ENCODE measurements around the gene ALKBH3. TPM values are rescaled to one million over a fixed set of nuclear protein-coding genes. Genes with fewer than 3 reads are reported as not detected.

The ALKBH3 gene
- total and polyA plus RNA-seq, 2 experiments from 2014 or later: 10.7 to 10.8 TPM

DNA sequence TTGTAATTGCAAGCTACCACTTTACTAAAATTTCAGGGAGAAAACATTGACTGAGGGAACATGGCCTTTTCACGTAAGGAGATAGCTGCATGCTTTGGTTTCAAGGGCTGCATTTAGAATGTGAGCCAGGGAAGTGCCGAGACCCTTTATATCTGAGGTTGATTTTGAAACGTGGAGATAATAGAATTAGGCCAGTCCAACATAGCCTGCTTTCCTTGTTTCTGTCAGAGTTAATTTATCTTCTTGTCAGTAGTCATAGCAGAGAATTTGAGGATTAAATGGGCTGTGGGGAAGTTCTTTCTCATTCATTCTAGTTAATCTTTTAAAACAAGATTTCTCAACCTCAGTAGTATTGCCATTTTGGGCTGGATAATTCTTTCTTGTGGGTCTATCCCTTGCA is 12.2 kb downstream of the ALKBH3 start:
- no peak overlapping the region for H2AFZ ChIP-seq
- H3K9me3 Mint-ChIP-seq: no peaks in the 10 kb centered on the region

More for the DNA sequence above, 12.2 kb downstream of the ALKBH3 start:
- no peak for DNase-seq (ENCODE audit: low spot score)
- Mint-ChIP-seq H3K4me1 (no peaks in the 10 kb centered on the region), H3K36me3 (ENCODE audit: low read depth) (peaks cover 41% of the 10 kb centered on the region), H3K4me3 (no peak overlapping the region), H3K27ac (no peak overlapping the region), H3K27me3 (ENCODE audit: insufficient read depth, low read depth, poor library complexity) (no peaks in the 10 kb centered on the region)
- H3K4me3 ChIP-seq: no peak overlapping the region
- TF ChIP-seq ZNF114 (CRISPR knock-in tag; IDR thresholded peaks at IDR 0.05) (no peak), NANOG (IDR thresholded peaks at IDR 0.05; ENCODE audit: borderline replicate concordance) (no peak), ZNF331 (CRISPR knock-in tag; IDR thresholded peaks at IDR 0.05; ENCODE audit: low read depth) (no peak), CREB1 (CRISPR knock-in tag; IDR thresholded peaks at IDR 0.05; ENCODE audit: low read depth) (no peak), STAT1 (IDR thresholded peaks at IDR 0.05; ENCODE audit: unreplicated experiment) (no peak), EZH2phosphoT487 (IDR thresholded peaks at IDR 0.05; ENCODE audit: unreplicated experiment) (no peak), JUNB (IDR thresholded peaks at IDR 0.05; ENCODE audit: unreplicated experiment) (no peak), POLR2AphosphoS5 (IDR thresholded peaks at IDR 0.05; ENCODE audit: low read depth) (no peak), ZNF462 (CRISPR knock-in tag; IDR thresholded peaks at IDR 0.05) (no peak), EZH2 (IDR thresholded peaks at IDR 0.05; ENCODE audit: low read depth, unreplicated experiment) (no peak), CTCF (conservative IDR thresholded peaks at IDR 0.05; ENCODE audit: low read depth in 2 of 2) (no peak)
- TF ChIP-seq, protein P1, sequence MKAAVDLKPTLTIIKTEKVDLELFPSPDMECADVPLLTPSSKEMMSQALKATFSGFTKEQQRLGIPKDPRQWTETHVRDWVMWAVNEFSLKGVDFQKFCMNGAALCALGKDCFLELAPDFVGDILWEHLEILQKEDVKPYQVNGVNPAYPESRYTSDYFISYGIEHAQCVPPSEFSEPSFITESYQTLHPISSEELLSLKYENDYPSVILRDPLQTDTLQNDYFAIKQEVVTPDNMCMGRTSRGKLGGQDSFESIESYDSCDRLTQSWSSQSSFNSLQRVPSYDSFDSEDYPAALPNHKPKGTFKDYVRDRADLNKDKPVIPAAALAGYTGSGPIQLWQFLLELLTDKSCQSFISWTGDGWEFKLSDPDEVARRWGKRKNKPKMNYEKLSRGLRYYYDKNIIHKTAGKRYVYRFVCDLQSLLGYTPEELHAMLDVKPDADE (IDR thresholded peaks at IDR 0.05): no peak
- TF ChIP-seq, protein P2, sequence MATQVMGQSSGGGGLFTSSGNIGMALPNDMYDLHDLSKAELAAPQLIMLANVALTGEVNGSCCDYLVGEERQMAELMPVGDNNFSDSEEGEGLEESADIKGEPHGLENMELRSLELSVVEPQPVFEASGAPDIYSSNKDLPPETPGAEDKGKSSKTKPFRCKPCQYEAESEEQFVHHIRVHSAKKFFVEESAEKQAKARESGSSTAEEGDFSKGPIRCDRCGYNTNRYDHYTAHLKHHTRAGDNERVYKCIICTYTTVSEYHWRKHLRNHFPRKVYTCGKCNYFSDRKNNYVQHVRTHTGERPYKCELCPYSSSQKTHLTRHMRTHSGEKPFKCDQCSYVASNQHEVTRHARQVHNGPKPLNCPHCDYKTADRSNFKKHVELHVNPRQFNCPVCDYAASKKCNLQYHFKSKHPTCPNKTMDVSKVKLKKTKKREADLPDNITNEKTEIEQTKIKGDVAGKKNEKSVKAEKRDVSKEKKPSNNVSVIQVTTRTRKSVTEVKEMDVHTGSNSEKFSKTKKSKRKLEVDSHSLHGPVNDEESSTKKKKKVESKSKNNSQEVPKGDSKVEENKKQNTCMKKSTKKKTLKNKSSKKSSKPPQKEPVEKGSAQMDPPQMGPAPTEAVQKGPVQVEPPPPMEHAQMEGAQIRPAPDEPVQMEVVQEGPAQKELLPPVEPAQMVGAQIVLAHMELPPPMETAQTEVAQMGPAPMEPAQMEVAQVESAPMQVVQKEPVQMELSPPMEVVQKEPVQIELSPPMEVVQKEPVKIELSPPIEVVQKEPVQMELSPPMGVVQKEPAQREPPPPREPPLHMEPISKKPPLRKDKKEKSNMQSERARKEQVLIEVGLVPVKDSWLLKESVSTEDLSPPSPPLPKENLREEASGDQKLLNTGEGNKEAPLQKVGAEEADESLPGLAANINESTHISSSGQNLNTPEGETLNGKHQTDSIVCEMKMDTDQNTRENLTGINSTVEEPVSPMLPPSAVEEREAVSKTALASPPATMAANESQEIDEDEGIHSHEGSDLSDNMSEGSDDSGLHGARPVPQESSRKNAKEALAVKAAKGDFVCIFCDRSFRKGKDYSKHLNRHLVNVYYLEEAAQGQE (IDR thresholded peaks at IDR 0.05; ENCODE audit: unreplicated experiment): no peak
- H3K36me3 ChIP-seq (ENCODE audit: insufficient read depth): no peaks in the 10 kb centered on the region
- no peaks in the 10 kb centered on the region for H3K27me3 ChIP-seq (ENCODE audit: insufficient read depth)
- H4K20me1 ChIP-seq (replicated peaks; ENCODE audit: insufficient read depth): no peaks in the 10 kb centered on the region
- no peaks in the 10 kb centered on the region for H3K79me2 ChIP-seq (replicated peaks; ENCODE audit: insufficient read depth)
- H3F3A ChIP-seq (replicated peaks; ENCODE audit: low read depth): no peaks in the 10 kb centered on the region
- H3K4me1 ChIP-seq (ENCODE audit: insufficient read depth): no peaks in the 10 kb centered on the region
- no peak overlapping the region for H3K4me2 ChIP-seq
- no peaks in the 10 kb centered on the region for H3K9me2 ChIP-seq (ENCODE audit: insufficient read depth)
- H3K27ac ChIP-seq (ENCODE audit: low read depth): no peak overlapping the region
- ATAC-seq: no peak
